ENCODE data around the gene AIG1. TPM values are rescaled to one million over a fixed set of nuclear protein-coding genes. Genes with fewer than 3 reads are reported as not detected.

Gene AIG1
- total RNA-seq, 1 experiment from 2014 or later: 51.1 TPM

DNA sequence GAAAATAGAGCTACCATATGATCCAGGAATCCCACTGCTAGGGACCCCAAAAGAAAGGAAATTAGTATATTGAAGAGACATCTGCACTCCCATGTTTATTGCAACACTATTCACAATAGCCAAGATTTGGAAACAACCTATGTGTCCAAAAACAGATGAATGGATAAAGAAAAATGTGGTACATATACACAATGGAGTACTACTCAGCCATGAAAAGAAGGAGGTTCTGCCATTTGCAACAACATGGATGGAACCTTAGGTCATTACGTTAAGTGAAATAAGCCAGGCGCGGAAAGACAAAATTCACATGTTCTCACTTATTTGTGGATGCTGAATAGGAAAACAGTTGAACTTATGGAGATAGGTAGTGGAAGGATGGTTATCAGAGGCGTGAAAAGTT, 252.5 kb downstream of the AIG1 start:
- TF ChIP-seq EGR1 (IDR thresholded peaks at IDR 0.05; ENCODE audit: low read depth) (no peak), ELF1 (IDR thresholded peaks at IDR 0.05; ENCODE audit: borderline replicate concordance, low read depth) (no peak), YY1 (IDR thresholded peaks at IDR 0.05; ENCODE audit: extremely low read depth, insufficient replicate concordance, low read depth, low read length) (no peak), POLR2A (IDR thresholded peaks at IDR 0.05; ENCODE audit: borderline replicate concordance, extremely low read depth, insufficient read depth, insufficient read length) (no peak), EZH2phosphoT487 (IDR thresholded peaks at IDR 0.05; ENCODE audit: borderline replicate concordance) (no peak), CEBPB (IDR thresholded peaks at IDR 0.05; ENCODE audit: low read depth) (no peak), ZNF274 (IDR thresholded peaks at IDR 0.05; ENCODE audit: low read depth, low read length) (no peak), CBX3 (IDR thresholded peaks at IDR 0.05; ENCODE audit: low read depth) (no peak), ZFX (IDR thresholded peaks at IDR 0.05) (no peak), POLR2AphosphoS5 (IDR thresholded peaks at IDR 0.05; ENCODE audit: low read depth, low read length) (no peak), EZH2 (IDR thresholded peaks at IDR 0.05) (no peak), SP1 (IDR thresholded peaks at IDR 0.05; ENCODE audit: low read depth) (no peak), SIN3A (IDR thresholded peaks at IDR 0.05; ENCODE audit: low read depth) (no peak)
- TF ChIP-seq, protein P1, sequence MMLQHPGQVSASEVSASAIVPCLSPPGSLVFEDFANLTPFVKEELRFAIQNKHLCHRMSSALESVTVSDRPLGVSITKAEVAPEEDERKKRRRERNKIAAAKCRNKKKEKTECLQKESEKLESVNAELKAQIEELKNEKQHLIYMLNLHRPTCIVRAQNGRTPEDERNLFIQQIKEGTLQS (IDR thresholded peaks at IDR 0.05): no peak
- TF ChIP-seq, protein P2, sequence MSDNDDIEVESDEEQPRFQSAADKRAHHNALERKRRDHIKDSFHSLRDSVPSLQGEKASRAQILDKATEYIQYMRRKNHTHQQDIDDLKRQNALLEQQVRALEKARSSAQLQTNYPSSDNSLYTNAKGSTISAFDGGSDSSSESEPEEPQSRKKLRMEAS (IDR thresholded peaks at IDR 0.05): no peak
- TF ChIP-seq, protein P3, sequence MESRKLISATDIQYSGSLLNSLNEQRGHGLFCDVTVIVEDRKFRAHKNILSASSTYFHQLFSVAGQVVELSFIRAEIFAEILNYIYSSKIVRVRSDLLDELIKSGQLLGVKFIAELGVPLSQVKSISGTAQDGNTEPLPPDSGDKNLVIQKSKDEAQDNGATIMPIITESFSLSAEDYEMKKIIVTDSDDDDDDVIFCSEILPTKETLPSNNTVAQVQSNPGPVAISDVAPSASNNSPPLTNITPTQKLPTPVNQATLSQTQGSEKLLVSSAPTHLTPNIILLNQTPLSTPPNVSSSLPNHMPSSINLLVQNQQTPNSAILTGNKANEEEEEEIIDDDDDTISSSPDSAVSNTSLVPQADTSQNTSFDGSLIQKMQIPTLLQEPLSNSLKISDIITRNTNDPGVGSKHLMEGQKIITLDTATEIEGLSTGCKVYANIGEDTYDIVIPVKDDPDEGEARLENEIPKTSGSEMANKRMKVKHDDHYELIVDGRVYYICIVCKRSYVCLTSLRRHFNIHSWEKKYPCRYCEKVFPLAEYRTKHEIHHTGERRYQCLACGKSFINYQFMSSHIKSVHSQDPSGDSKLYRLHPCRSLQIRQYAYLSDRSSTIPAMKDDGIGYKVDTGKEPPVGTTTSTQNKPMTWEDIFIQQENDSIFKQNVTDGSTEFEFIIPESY (IDR thresholded peaks at IDR 0.05; ENCODE audit: extremely low read depth, insufficient replicate concordance, low read length): no peak
- TF ChIP-seq, protein P4, sequence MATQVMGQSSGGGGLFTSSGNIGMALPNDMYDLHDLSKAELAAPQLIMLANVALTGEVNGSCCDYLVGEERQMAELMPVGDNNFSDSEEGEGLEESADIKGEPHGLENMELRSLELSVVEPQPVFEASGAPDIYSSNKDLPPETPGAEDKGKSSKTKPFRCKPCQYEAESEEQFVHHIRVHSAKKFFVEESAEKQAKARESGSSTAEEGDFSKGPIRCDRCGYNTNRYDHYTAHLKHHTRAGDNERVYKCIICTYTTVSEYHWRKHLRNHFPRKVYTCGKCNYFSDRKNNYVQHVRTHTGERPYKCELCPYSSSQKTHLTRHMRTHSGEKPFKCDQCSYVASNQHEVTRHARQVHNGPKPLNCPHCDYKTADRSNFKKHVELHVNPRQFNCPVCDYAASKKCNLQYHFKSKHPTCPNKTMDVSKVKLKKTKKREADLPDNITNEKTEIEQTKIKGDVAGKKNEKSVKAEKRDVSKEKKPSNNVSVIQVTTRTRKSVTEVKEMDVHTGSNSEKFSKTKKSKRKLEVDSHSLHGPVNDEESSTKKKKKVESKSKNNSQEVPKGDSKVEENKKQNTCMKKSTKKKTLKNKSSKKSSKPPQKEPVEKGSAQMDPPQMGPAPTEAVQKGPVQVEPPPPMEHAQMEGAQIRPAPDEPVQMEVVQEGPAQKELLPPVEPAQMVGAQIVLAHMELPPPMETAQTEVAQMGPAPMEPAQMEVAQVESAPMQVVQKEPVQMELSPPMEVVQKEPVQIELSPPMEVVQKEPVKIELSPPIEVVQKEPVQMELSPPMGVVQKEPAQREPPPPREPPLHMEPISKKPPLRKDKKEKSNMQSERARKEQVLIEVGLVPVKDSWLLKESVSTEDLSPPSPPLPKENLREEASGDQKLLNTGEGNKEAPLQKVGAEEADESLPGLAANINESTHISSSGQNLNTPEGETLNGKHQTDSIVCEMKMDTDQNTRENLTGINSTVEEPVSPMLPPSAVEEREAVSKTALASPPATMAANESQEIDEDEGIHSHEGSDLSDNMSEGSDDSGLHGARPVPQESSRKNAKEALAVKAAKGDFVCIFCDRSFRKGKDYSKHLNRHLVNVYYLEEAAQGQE (IDR thresholded peaks at IDR 0.05; ENCODE audit: low read depth): no peak
- Histone ChIP-seq H2AFZ (ENCODE audit: low read depth, low read length, poor library complexity, severe bottlenecking) (no peak overlapping the region), H4K20me1 (ENCODE audit: insufficient read depth) (no peaks in the 10 kb centered on the region), H3K36me3 (ENCODE audit: control insufficient read depth in 1 of 2, insufficient read depth in 2 of 2, low read length in 2 of 2) (no peaks in the 10 kb centered on the region), H3K9me3 (ENCODE audit: control insufficient read depth in 1 of 2, insufficient read depth in 1 of 2, low read depth in 1 of 2, low read length in 2 of 2) (no peaks in the 10 kb centered on the region), H3K4me2 (ENCODE audit: low read length) (no peak overlapping the region), H3K27ac (ENCODE audit: low read depth, low read length) (no peak overlapping the region), H3K9me2 (ENCODE audit: insufficient read depth) (no peaks in the 10 kb centered on the region; the same call in 1 of the 2 replicates), H3K9ac (ENCODE audit: low read length) (no peak overlapping the region), H3K79me2 (ENCODE audit: insufficient read depth, low read length) (no peaks in the 10 kb centered on the region), H3K27me3 (ENCODE audit: insufficient read depth, low read length) (no peaks in the 10 kb centered on the region), H3K4me1 (ENCODE audit: control insufficient read depth in 1 of 2, insufficient read depth in 2 of 2, low read length in 2 of 2) (no peaks in the 10 kb centered on the region), H3K4me3 (replicated peaks in 1 of 2; ENCODE audit: low read depth in 1 of 2, low read length in 2 of 2) (no peak overlapping the region)
- intact Hi-C loops (cut with micrococcal nuclease): no loop called here
- CTCF ChIA-PET: no interaction called here
- RAD21 ChIA-PET (ENCODE audit: low non-redundant PET in 1 of 2, low total read pairs in 2 of 2, uncharacterized antibody in 2 of 2, unreplicated experiment in 2 of 2): no interaction called here
- DNase-seq (ENCODE audit: low read depth, low spot score) (no peak), ATAC-seq (no peak)
- BruUV-seq (replicated peaks): no TSS peak
- POLR2A ChIA-PET: no interaction called here
